GM23338 (cell line): ENCODE data around the gene GSTT4. TPM values are rescaled to one million over a fixed set of nuclear protein-coding genes. Genes with fewer than 3 reads are reported as not detected.
"Not testable (repeated sequence)": the region's sequence is repeated elsewhere in the genome, so short reads cannot be mapped to it uniquely, and the experiment has no call there.

ENCODE experiments used
- ATAC-seq: fragments of 200-7000 bp; cut with Tn5 transposase; 3 replicates; pipeline ENCODE4 v1.9.1; 2020
- DNase-seq: peaks from one replicate; pipeline ENCODE4 v3.0.0-alpha.2; 2015; ENCODE audit warnings: low spot score
- H2AFZ ChIP-seq: fragments of 200-600 bp; sonication (generic); 2 replicates; pipeline ENCODE4 v1.8.0; 2016; ENCODE audit warnings: antibody characterized with exemption, mild to moderate bottlenecking, moderate library complexity
- H3F3A ChIP-seq: fragments of 200-600 bp; sonication (generic); replicated peaks from 2 replicates; pipeline ENCODE4 v1.8.0; 2017; ENCODE audit warnings: antibody characterized with exemption, mixed run types, low read depth
- H3K27ac ChIP-seq: fragments of 200-600 bp; sonication (generic); 2 replicates; pipeline ENCODE4 v1.6.1; 2016; ENCODE audit warnings: low read depth
- H3K27me3 ChIP-seq: fragments of 200-600 bp; sonication (generic); 2 replicates; pipeline ENCODE4 v1.8.0; 2016; ENCODE audit warnings: mild to moderate bottlenecking, mixed run types, moderate library complexity; ENCODE audit not compliant: insufficient read depth
- H3K36me3 ChIP-seq: fragments of 200-600 bp; sonication (generic); 2 replicates; pipeline ENCODE4 v1.8.0; 2016; ENCODE audit warnings: mild to moderate bottlenecking; ENCODE audit not compliant: insufficient read depth
- H3K4me1 ChIP-seq: fragments of 200-600 bp; sonication (generic); 2 replicates; pipeline ENCODE4 v1.8.0; 2016; ENCODE audit warnings: mild to moderate bottlenecking, moderate library complexity; ENCODE audit not compliant: insufficient read depth
- H3K4me2 ChIP-seq: fragments of 200-600 bp; sonication (generic); 2 replicates; pipeline ENCODE4 v1.7.1; 2017; ENCODE audit warnings: mixed run types
- H3K4me3 ChIP-seq: fragments of 200-600 bp; sonication (generic); 2 replicates; pipeline ENCODE4 v1.6.1; 2016; ENCODE audit warnings: mixed run types
- H3K79me2 ChIP-seq: fragments of 200-600 bp; sonication (generic); replicated peaks from 2 replicates; pipeline ENCODE4 v1.8.0; 2017; ENCODE audit warnings: mild to moderate bottlenecking; ENCODE audit not compliant: insufficient read depth
- H3K9me2 ChIP-seq: fragments of 200-600 bp; sonication (generic); 2 replicates; pipeline ENCODE4 v1.8.0; 2017; ENCODE audit not compliant: insufficient read depth
- H4K20me1 ChIP-seq: fragments of 200-600 bp; sonication (generic); replicated peaks from 2 replicates; pipeline ENCODE4 v1.8.0; 2017; ENCODE audit warnings: mild to moderate bottlenecking; ENCODE audit not compliant: insufficient read depth
- H3K27ac Mint-ChIP-seq: 2 replicates; pipeline ENCODE4 v1.8.0; 2020; ENCODE audit warnings: inconsistent platforms, mild to moderate bottlenecking, moderate library complexity, mixed read lengths
- H3K27me3 Mint-ChIP-seq: 3 replicates; pipeline ENCODE4 v1.8.0; 2022; ENCODE audit warnings: low read depth, mild to moderate bottlenecking, moderate library complexity, mixed read lengths, inconsistent platforms; ENCODE audit not compliant: insufficient read depth, poor library complexity
- H3K36me3 Mint-ChIP-seq: 3 replicates; pipeline ENCODE4 v1.8.0; 2021; ENCODE audit warnings: low read depth, mild to moderate bottlenecking, inconsistent platforms, moderate library complexity, mixed read lengths
- H3K4me1 Mint-ChIP-seq: 3 replicates; pipeline ENCODE4 v1.8.0; 2020; ENCODE audit warnings: mild to moderate bottlenecking, inconsistent platforms, mixed read lengths
- H3K4me3 Mint-ChIP-seq: 3 replicates; pipeline ENCODE4 v1.8.0; 2021; ENCODE audit warnings: moderate library complexity, mild to moderate bottlenecking, inconsistent platforms, mixed read lengths
- H3K9me3 Mint-ChIP-seq: 3 replicates; pipeline ENCODE4 v1.8.0; 2020; ENCODE audit warnings: moderate library complexity, mild to moderate bottlenecking, inconsistent platforms, mixed read lengths
- CREB1 ChIP-seq: fragments of 250-450 bp; sonication (Bioruptor Pico); IDR thresholded peaks from 2 replicates; pipeline ENCODE4 v1.5.0; 2020; ENCODE audit warnings: low read depth, mild to moderate bottlenecking, moderate library complexity
- CTCF ChIP-seq, 2 experiments: fragments of 200-600 bp in 1 of 2; sonication (generic) in 1 of 2; conservative IDR thresholded peaks; 2 replicates each; pipeline versions ENCODE4 v1.5.1 to v1.6.1; 2016 to 2017; ENCODE audit warnings: antibody characterized with exemption in 2 of 2, low read depth in 2 of 2, mild to moderate bottlenecking in 2 of 2, moderate library complexity in 1 of 2
- POLR2AphosphoS5 ChIP-seq: IDR thresholded peaks from 2 replicates; pipeline ENCODE4 v1.6.1; 2016; ENCODE audit warnings: antibody characterized with exemption, low read depth
- polyA plus RNA-seq: library from polyadenylated mRNA; unstranded; fragments of >200 nt; fragmentation: Nextera tagmentation; extraction: Ambion mirVana; gene quantifications from 2 replicates; pipeline ENCODE4 v1.2.1, GENCODE V29; 2016
- total RNA-seq: library from RNA; depleted of rRNA; stranded (reverse); fragments of >200 nt; shearing (Covaris generic); gene quantifications from 2 replicates; pipeline ENCODE4 v1.2.3, GENCODE V29; 2014

Gene GSTT4
- total and polyA plus RNA-seq, 2 experiments from 2014 or later, result not detected

GRCh38 chr22:23966568-23966967 is 38.7 kb downstream of the GSTT4 start, which contains the start of gene DDTL:
Gene DDTL (plus strand): TSS chr22:23966888. CDS start chr22:23966915, 27 bp downstream.
- not testable (repeated sequence) for H3K9me3 Mint-ChIP-seq, H3K4me3 Mint-ChIP-seq, H3K9me2 ChIP-seq, H3K36me3 ChIP-seq, H3K27me3 Mint-ChIP-seq, H3K27me3 ChIP-seq, H3F3A ChIP-seq, H3K27ac Mint-ChIP-seq, H2AFZ ChIP-seq, H3K4me2 ChIP-seq, H4K20me1 ChIP-seq, H3K4me1 Mint-ChIP-seq, H3K4me1 ChIP-seq, H3K27ac ChIP-seq, DNase-seq, H3K79me2 ChIP-seq, H3K4me3 ChIP-seq
- H3K36me3 Mint-ChIP-seq, result peaks cover 25% of the 10 kb centered on the region
- peak; percentile 93 for ATAC-seq

- not testable (repeated sequence) for DNase-seq, H2AFZ ChIP-seq, H3K27ac Mint-ChIP-seq, H3K9me3 Mint-ChIP-seq, H3K27me3 Mint-ChIP-seq, H3K27ac ChIP-seq, H3K4me1 ChIP-seq, H3K4me3 Mint-ChIP-seq, H3K4me1 Mint-ChIP-seq, H4K20me1 ChIP-seq, H3K79me2 ChIP-seq, H3K36me3 ChIP-seq, H3K9me2 ChIP-seq, H3K4me3 ChIP-seq, H3K4me2 ChIP-seq, H3F3A ChIP-seq, H3K27me3 ChIP-seq
- H3K36me3 Mint-ChIP-seq, result peaks cover 20% of the 10 kb centered on the region
- peak; percentile 35 for ATAC-seq
Measured at GRCh38 chr22:23966094-23966493, 39.2 kb downstream of the GSTT4 start.

- H3K27ac ChIP-seq, H3K4me3 Mint-ChIP-seq, H3K27me3 ChIP-seq, H2AFZ ChIP-seq, H3K36me3 Mint-ChIP-seq, H3F3A ChIP-seq, H3K4me1 Mint-ChIP-seq, H3K9me3 Mint-ChIP-seq, DNase-seq, H3K27ac Mint-ChIP-seq, H3K27me3 Mint-ChIP-seq, H3K4me1 ChIP-seq, H3K36me3 ChIP-seq, H3K9me2 ChIP-seq, H3K79me2 ChIP-seq, H4K20me1 ChIP-seq: not testable (repeated sequence)
- H3K4me3 ChIP-seq, result peak within 1 kb of the TSS; percentile 43; the same call in 1 of the 2 replicates
- peak within 1 kb of the TSS; percentile 71; the same call in 1 of the 2 replicates for H3K4me2 ChIP-seq
- ATAC-seq, result peak; percentile 53
Measured at GRCh38 chr22:23961084-23961771, 44.0 kb downstream of the GSTT4 start, which contains the start of gene GSTT2B. Gene GSTT2B (minus strand): TSS chr22:23961195. CDS start chr22:23961131, 64 bp downstream.

- not testable (repeated sequence) for H3K4me1 ChIP-seq, H3K27me3 ChIP-seq, H4K20me1 ChIP-seq, H3K36me3 ChIP-seq, H3K27me3 Mint-ChIP-seq, H2AFZ ChIP-seq, H3K9me2 ChIP-seq, H3F3A ChIP-seq, H3K36me3 Mint-ChIP-seq, H3K9me3 Mint-ChIP-seq, H3K79me2 ChIP-seq
- peak; percentile 22; the same call in 1 of the 2 replicates for TF ChIP-seq POLR2AphosphoS5
- TF ChIP-seq CTCF (conservative IDR thresholded peaks at IDR 0.05; ENCODE audit: low read depth in 2 of 2), result peak; percentile 81 to 98
- peak; percentile 52; the same call in 1 of the 2 replicates for TF ChIP-seq CREB1 (CRISPR knock-in tag)
- Histone ChIP-seq H3K4me3 (peak overlapping the region; percentile 29; the same call in 1 of the 2 replicates), H3K4me2 (peak overlapping the region; percentile 59), H3K27ac (peak overlapping the region; percentile 78)
- Mint-ChIP-seq H3K27ac (peak overlapping the region; percentile 98), H3K4me3 (peak overlapping the region; percentile 60), H3K4me1 (peaks cover 28% of the 10 kb centered on the region)
- ATAC-seq, result peak; percentile 82
- peak; percentile 93 for DNase-seq
Measured at GRCh38 chr22:23956301-23956900, 48.9 kb downstream of the GSTT4 start.

- H3K4me3 ChIP-seq, result peak overlapping the region; percentile 31
- not testable (repeated sequence) for H3K27me3 Mint-ChIP-seq, H3K9me3 Mint-ChIP-seq, H3K4me1 ChIP-seq, H3K9me2 ChIP-seq, H3F3A ChIP-seq, H3K36me3 Mint-ChIP-seq, H3K79me2 ChIP-seq, H2AFZ ChIP-seq, H3K27me3 ChIP-seq, H3K36me3 ChIP-seq, H4K20me1 ChIP-seq, DNase-seq
- Mint-ChIP-seq H3K4me3 (peak overlapping the region; percentile 60), H3K4me1 (peaks cover 30% of the 10 kb centered on the region), H3K27ac (peak overlapping the region; percentile 98)
- peak overlapping the region; percentile 97 for H3K27ac ChIP-seq
- H3K4me2 ChIP-seq, result peak overlapping the region; percentile 73
- ATAC-seq, result peak; percentile 5
Measured at GRCh38 chr22:23955886-23956285, 49.4 kb downstream of the GSTT4 start.
